ENCODE results near the gene LLCFC1. TPM values are rescaled to one million over a fixed set of nuclear protein-coding genes. Genes with fewer than 3 reads are reported as not detected.

The LLCFC1 gene
- total RNA-seq, 2 experiments from 2014 or later, result not detected

DNA sequence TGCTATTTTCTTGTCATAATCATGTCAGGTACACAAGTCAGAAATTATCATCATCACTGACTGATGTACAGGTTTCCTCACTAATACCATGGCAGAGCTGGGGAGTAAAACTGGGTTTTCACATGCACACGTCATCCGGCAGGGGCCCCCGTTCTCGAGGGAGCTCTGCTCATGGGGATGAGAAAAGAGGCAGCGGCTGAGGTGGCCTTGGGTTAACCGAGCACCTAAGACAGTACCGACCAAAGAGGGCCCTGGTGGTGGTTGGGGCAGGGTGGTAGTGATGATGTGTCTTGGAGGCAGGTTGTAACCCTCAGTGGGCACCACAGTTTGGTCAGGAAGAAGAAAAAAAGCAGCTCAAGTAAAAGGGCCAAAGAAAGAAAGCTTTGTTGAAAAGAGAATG, 41.6 kb upstream of the LLCFC1 start:
- intact Hi-C loops (cut with micrococcal nuclease; ENCODE audit: unreplicated experiment), result no loop called here
- TF ChIP-seq, protein P1, sequence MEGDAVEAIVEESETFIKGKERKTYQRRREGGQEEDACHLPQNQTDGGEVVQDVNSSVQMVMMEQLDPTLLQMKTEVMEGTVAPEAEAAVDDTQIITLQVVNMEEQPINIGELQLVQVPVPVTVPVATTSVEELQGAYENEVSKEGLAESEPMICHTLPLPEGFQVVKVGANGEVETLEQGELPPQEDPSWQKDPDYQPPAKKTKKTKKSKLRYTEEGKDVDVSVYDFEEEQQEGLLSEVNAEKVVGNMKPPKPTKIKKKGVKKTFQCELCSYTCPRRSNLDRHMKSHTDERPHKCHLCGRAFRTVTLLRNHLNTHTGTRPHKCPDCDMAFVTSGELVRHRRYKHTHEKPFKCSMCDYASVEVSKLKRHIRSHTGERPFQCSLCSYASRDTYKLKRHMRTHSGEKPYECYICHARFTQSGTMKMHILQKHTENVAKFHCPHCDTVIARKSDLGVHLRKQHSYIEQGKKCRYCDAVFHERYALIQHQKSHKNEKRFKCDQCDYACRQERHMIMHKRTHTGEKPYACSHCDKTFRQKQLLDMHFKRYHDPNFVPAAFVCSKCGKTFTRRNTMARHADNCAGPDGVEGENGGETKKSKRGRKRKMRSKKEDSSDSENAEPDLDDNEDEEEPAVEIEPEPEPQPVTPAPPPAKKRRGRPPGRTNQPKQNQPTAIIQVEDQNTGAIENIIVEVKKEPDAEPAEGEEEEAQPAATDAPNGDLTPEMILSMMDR (conservative IDR thresholded peaks at IDR 0.05; ENCODE audit: low read length), result no peak
- no peak for TF ChIP-seq EZH2phosphoT487 (IDR thresholded peaks at IDR 0.05; ENCODE audit: borderline replicate concordance, low read depth, low read length)
- Histone ChIP-seq H3K9me3 (ENCODE audit: low read length) (no peaks in the 10 kb centered on the region), H3K4me3 (ENCODE audit: low read depth, low read length, poor library complexity, severe bottlenecking) (no peak overlapping the region), H3K4me1 (ENCODE audit: insufficient read depth, low read length, poor library complexity, severe bottlenecking) (no peaks in the 10 kb centered on the region), H3K79me2 (ENCODE audit: insufficient read depth, low read depth, low read length) (no peaks in the 10 kb centered on the region), H3K27ac (ENCODE audit: low read depth, low read length, poor library complexity, severe bottlenecking) (no peak overlapping the region), H3K36me3 (ENCODE audit: insufficient read depth, low read length) (no peaks in the 10 kb centered on the region), H3K4me2 (ENCODE audit: low read length) (no peak overlapping the region), H2AFZ (ENCODE audit: low read length) (no peak overlapping the region), H3K9me2 (ENCODE audit: insufficient read depth, low read length) (no peaks in the 10 kb centered on the region), H4K20me1 (ENCODE audit: insufficient read depth, low read length) (no peaks in the 10 kb centered on the region)
- BruUV-seq (replicated peaks), result no TSS peak
- no peak for DNase-seq (ENCODE audit: low spot score)
- ChIA-PET POLR2A (no interaction called here), CTCF (ENCODE audit: unreplicated experiment) (interaction anchor here (0.9 kb wide), 1 partner anchor 39 kb away, joined by 3 read pairs; no protein-coding TSS in a partner anchor)

DNA sequence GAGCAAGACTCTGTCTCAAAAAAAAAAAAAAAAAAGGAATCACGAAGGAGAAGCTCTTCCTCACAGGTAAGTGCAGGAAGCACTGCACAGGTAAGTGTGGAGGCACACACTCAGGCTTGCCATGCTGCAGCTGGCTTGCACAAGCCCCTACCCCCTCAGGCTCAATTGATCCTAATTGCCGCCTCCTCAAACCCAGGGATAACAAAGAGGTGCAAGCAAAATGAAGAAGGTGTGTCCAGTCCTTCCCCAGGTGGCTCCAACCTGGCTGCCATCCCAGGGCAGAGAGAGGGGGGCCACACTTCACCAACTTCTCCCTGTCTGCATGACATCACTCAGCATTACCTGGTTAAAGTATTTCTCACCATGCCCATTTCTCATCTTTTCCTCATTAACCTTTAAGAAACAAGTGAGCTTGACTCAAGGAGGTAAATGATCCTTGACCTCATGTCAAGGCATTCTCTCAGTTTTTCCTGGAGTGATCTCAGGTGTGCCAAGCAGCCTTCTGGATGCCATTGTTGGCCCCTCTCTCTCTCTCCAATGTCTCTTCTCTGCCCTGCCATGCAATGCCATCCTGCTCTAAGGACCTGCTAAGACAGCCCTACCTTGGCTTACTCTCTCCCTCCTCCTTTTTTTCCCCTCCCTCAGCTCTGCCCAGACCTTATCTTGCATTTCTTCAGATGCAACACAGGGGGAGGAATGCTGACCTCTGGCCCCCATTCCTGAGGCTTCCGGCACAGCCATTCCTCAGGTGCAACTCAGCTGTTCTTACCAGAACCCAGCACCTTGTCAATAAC, 40.7 kb upstream of the LLCFC1 start:
- POLR2A ChIA-PET, result interaction anchor here (0.7 kb wide), 1 partner anchor 19 kb away, joined by 4 read pairs; no protein-coding TSS in a partner anchor
- no peak for DNase-seq (ENCODE audit: low spot score)
- Histone ChIP-seq H3K4me1 (ENCODE audit: insufficient read depth, low read length, poor library complexity, severe bottlenecking) (no peaks in the 10 kb centered on the region), H3K4me3 (ENCODE audit: low read depth, low read length, poor library complexity, severe bottlenecking) (no peak overlapping the region), H4K20me1 (ENCODE audit: insufficient read depth, low read length) (no peaks in the 10 kb centered on the region), H2AFZ (ENCODE audit: low read length) (no peak overlapping the region), H3K4me2 (ENCODE audit: low read length) (no peak overlapping the region), H3K79me2 (ENCODE audit: insufficient read depth, low read depth, low read length) (no peaks in the 10 kb centered on the region), H3K9me2 (ENCODE audit: insufficient read depth, low read length) (no peaks in the 10 kb centered on the region), H3K36me3 (ENCODE audit: insufficient read depth, low read length) (no peaks in the 10 kb centered on the region), H3K9me3 (ENCODE audit: low read length) (no peaks in the 10 kb centered on the region), H3K27ac (ENCODE audit: low read depth, low read length, poor library complexity, severe bottlenecking) (no peak overlapping the region)
- TF ChIP-seq, protein P1 (conservative IDR thresholded peaks at IDR 0.05; ENCODE audit: low read length), result no peak
- no peak for TF ChIP-seq EZH2phosphoT487 (IDR thresholded peaks at IDR 0.05; ENCODE audit: borderline replicate concordance, low read depth, low read length)
- no TSS peak for BruUV-seq (replicated peaks)
- intact Hi-C loops (cut with micrococcal nuclease; ENCODE audit: unreplicated experiment), result no loop called here
- CTCF ChIA-PET (ENCODE audit: unreplicated experiment), result interaction anchor here (0.9 kb wide), 1 partner anchor 40 kb away, joined by 3 read pairs; no protein-coding TSS in a partner anchor

DNA sequence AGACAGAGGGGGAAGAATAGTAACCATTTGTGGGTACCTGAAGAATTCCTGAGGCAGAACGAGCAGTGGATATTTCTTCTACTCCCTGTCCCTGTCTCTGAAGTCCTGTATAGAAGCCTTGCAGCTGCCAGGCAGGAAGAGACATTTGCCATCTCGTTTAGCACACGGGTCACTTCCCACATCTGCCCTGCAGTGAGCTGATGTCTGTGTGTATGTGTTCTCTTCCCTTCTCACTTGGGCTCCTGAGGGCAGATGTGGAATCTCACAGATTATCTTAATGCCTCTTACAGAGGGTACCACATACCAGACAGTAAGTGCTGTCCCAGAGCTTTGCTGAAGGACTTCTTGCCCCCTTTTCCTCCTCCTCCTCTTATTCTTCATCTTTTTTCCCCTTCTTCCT, 39.6 kb upstream of the LLCFC1 start:
- no peak for DNase-seq (ENCODE audit: low spot score)
- no peak overlapping the region for H3K27ac ChIP-seq (ENCODE audit: low read depth, low read length, poor library complexity, severe bottlenecking)
- no peaks in the 10 kb centered on the region for H3K36me3 ChIP-seq (ENCODE audit: insufficient read depth, low read length)
- no peak overlapping the region for H3K4me3 ChIP-seq (ENCODE audit: low read depth, low read length, poor library complexity, severe bottlenecking)
- H2AFZ ChIP-seq (ENCODE audit: low read length), result no peak overlapping the region
- TF ChIP-seq, protein P1 (conservative IDR thresholded peaks at IDR 0.05; ENCODE audit: low read length), result no peak
- TF ChIP-seq EZH2phosphoT487 (IDR thresholded peaks at IDR 0.05; ENCODE audit: borderline replicate concordance, low read depth, low read length), result no peak
- POLR2A ChIA-PET, result interaction anchor here (0.6 to 0.7 kb wide), 2 partner anchors 20 to 73 kb away, joined by 3 to 4 read pairs; no protein-coding TSS in a partner anchor
- H3K9me2 ChIP-seq (ENCODE audit: insufficient read depth, low read length), result no peaks in the 10 kb centered on the region
- no peaks in the 10 kb centered on the region for H3K4me1 ChIP-seq (ENCODE audit: insufficient read depth, low read length, poor library complexity, severe bottlenecking)
- CTCF ChIA-PET (ENCODE audit: unreplicated experiment), result no interaction called here
- no TSS peak for BruUV-seq (replicated peaks)
- no peaks in the 10 kb centered on the region for H4K20me1 ChIP-seq (ENCODE audit: insufficient read depth, low read length)
- peaks cover 11% of the 10 kb centered on the region; the same call in 1 of the 2 replicates for H3K9me3 ChIP-seq (ENCODE audit: low read length)
- H3K4me2 ChIP-seq (ENCODE audit: low read length), result no peak overlapping the region
- H3K79me2 ChIP-seq (ENCODE audit: insufficient read depth, low read depth, low read length), result no peaks in the 10 kb centered on the region
- intact Hi-C loops (cut with micrococcal nuclease; ENCODE audit: unreplicated experiment), result no loop called here

Data from OCI-LY7 (cell line).